ENCODE measurements around the gene C20orf141.
"Not testable (repeated sequence)": the region's sequence is repeated elsewhere in the genome, so short reads cannot be mapped to it uniquely, and the experiment has no call there.

C20orf141 gene

GRCh38 chr20:2807019-2807418 is 7.8 kb upstream of the C20orf141 start:
- peaks cover 32% of the 10 kb centered on the region for H3K27me3 ChIP-seq (ENCODE audit: insufficient read depth, poor library complexity, severe bottlenecking)
- no peak overlapping the region for H3K27ac ChIP-seq (replicated peaks)
- TF ChIP-seq SPI1 (IDR thresholded peaks at IDR 0.05; ENCODE audit: borderline replicate concordance, low read depth) (no peak), GABPA (IDR thresholded peaks at IDR 0.05; ENCODE audit: low read depth) (no peak), POLR2AphosphoS5 (IDR thresholded peaks at IDR 0.05; ENCODE audit: low read depth) (no peak), CTCF (IDR thresholded peaks at IDR 0.05; ENCODE audit: insufficient read depth, low read length) (no peak), REST (IDR thresholded peaks at IDR 0.05; ENCODE audit: insufficient replicate concordance, low read depth) (no peak)
- no peak overlapping the region for H3K4me3 ChIP-seq (replicated peaks; ENCODE audit: insufficient read depth, low read length)
- DNase-seq (ENCODE audit: low read depth in 1 of 2, low spot score in 1 of 2), result no peak

GRCh38 chr20:2807929-2808328 is 6.9 kb upstream of the C20orf141 start:
- not testable (repeated sequence) for H3K4me3 ChIP-seq (replicated peaks; ENCODE audit: insufficient read depth, low read length); DNase-seq (ENCODE audit: low read depth in 1 of 2, low spot score in 1 of 2); H3K27ac ChIP-seq (replicated peaks)
- peaks cover 32% of the 10 kb centered on the region for H3K27me3 ChIP-seq (ENCODE audit: insufficient read depth, poor library complexity, severe bottlenecking)

GRCh38 chr20:2809690-2810089 is 5.1 kb upstream of the C20orf141 start:
- DNase-seq (ENCODE audit: low read depth in 1 of 2, low spot score in 1 of 2), result no peak
- TF ChIP-seq CTCF (IDR thresholded peaks at IDR 0.05; ENCODE audit: insufficient read depth, low read length) (no peak), GABPA (IDR thresholded peaks at IDR 0.05; ENCODE audit: low read depth) (no peak), SPI1 (IDR thresholded peaks at IDR 0.05; ENCODE audit: borderline replicate concordance, low read depth) (no peak), POLR2AphosphoS5 (IDR thresholded peaks at IDR 0.05; ENCODE audit: low read depth) (no peak), REST (IDR thresholded peaks at IDR 0.05; ENCODE audit: insufficient replicate concordance, low read depth) (no peak)
- Histone ChIP-seq H3K27ac (replicated peaks) (no peak overlapping the region), H3K4me3 (replicated peaks; ENCODE audit: insufficient read depth, low read length) (no peak overlapping the region), H3K27me3 (ENCODE audit: insufficient read depth, poor library complexity, severe bottlenecking) (peaks cover 21% of the 10 kb centered on the region)

GRCh38 chr20:2812189-2812588 is 2.6 kb upstream of the C20orf141 start:
- Histone ChIP-seq H3K27ac (replicated peaks) (no peak overlapping the region), H3K27me3 (ENCODE audit: insufficient read depth, poor library complexity, severe bottlenecking) (peaks cover 7% of the 10 kb centered on the region), H3K4me3 (replicated peaks; ENCODE audit: insufficient read depth, low read length) (no peak overlapping the region)
- TF ChIP-seq POLR2AphosphoS5 (IDR thresholded peaks at IDR 0.05; ENCODE audit: low read depth) (no peak), GABPA (IDR thresholded peaks at IDR 0.05; ENCODE audit: low read depth) (no peak), SPI1 (IDR thresholded peaks at IDR 0.05; ENCODE audit: borderline replicate concordance, low read depth) (no peak), REST (IDR thresholded peaks at IDR 0.05; ENCODE audit: insufficient replicate concordance, low read depth) (no peak), CTCF (IDR thresholded peaks at IDR 0.05; ENCODE audit: insufficient read depth, low read length) (no peak)
- no peak for DNase-seq (ENCODE audit: low read depth in 1 of 2, low spot score in 1 of 2)

Data from HL-60 (cell line).